NCI-H2107 treated with DMSO at 0.1 percent for 48 hours (cell line): ENCODE measurements around the gene MEAF6.
A peak's percentile ranks its signal among the peaks of the same experiment; 100 is the strongest.

Source experiments
- DNase-seq: peaks from one replicate; lab custom pipeline; 2025; ENCODE audit not compliant: unreplicated experiment; lab: John Stamatoyannopoulos, UW

The MEAF6 gene

GRCh38 chr1:37474697-37475379 lies 39.7 kb downstream of the MEAF6 start:
- no peak for DNase-seq

GRCh38 chr1:37474046-37474696 lies 40.4 kb downstream of the MEAF6 start, which contains the start of gene ZC3H12A:
TSS of gene ZC3H12A (plus strand) at chr1:37474580. CDS start at chr1:37475497, 917 bp downstream.
- peak; percentile 32 for DNase-seq

- DNase-seq = no peak
These were observed 41.0 kb downstream of the MEAF6 start for GRCh38 chr1:37473431-37474045.

GRCh38 chr1:37472994-37473393 lies 41.6 kb downstream of the MEAF6 start:
- DNase-seq = no peak

- DNase-seq = no peak
These were observed 42.3 kb downstream of the MEAF6 start for GRCh38 chr1:37472281-37472680.

GRCh38 chr1:37471345-37472231 lies 43.0 kb downstream of the MEAF6 start:
- no peak for DNase-seq

GRCh38 chr1:37469386-37469785 lies 45.2 kb downstream of the MEAF6 start:
- DNase-seq = no peak

GRCh38 chr1:37468037-37468436 lies 46.5 kb downstream of the MEAF6 start:
- no peak for DNase-seq

- DNase-seq = no peak
These were observed 48.7 kb downstream of the MEAF6 start for GRCh38 chr1:37465593-37466517.

GRCh38 chr1:37464443-37464842 lies 50.1 kb downstream of the MEAF6 start:
- no peak for DNase-seq

- DNase-seq = no peak
These were observed 52.7 kb downstream of the MEAF6 start for GRCh38 chr1:37461698-37462436.

GRCh38 chr1:37458551-37458950 lies 56.0 kb downstream of the MEAF6 start:
- no peak for DNase-seq

- no peak for DNase-seq
These were observed 58.0 kb downstream of the MEAF6 start for GRCh38 chr1:37456614-37457013.

GRCh38 chr1:37455516-37455915 lies 59.0 kb downstream of the MEAF6 start:
- no peak for DNase-seq

GRCh38 chr1:37453647-37454046 lies 60.9 kb downstream of the MEAF6 start:
- no peak for DNase-seq

- DNase-seq = no peak
These were observed 62.1 kb downstream of the MEAF6 start for GRCh38 chr1:37452416-37452815.

- DNase-seq = no peak
These were observed 64.6 kb downstream of the MEAF6 start for GRCh38 chr1:37449936-37450335.

GRCh38 chr1:37448691-37449417 lies 65.7 kb downstream of the MEAF6 start:
- peak; percentile 54 for DNase-seq

- DNase-seq = no peak
These were observed 66.4 kb downstream of the MEAF6 start for GRCh38 chr1:37448185-37448584.
